CD1c-positive myeloid dendritic cell (primary cell): ENCODE data around the gene RABGAP1.

Experiments used
- DNase-seq: peaks from one replicate; pipeline ENCODE4 v3.0.0-alpha.2; 2016; ENCODE audit errors: extremely low spot score

Gene RABGAP1

DNA sequence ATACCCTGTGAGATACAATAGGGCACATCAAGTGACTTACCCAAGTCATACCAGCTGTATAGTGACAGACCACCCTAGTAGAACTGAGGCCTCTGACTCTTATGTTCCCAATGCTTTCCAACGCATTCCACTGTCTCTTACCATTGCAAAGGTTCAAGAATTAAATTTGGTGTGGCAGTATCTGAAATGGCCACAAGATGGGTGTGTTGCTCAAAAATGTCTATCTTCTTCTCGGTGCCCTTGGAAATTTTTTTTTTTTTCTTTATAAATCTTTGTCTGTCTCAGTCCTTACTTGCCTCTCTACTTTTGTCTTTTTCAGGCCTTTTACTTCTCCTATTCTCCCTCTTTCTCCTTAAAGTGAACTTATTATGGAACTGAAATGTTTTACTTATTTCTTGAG is 141.0 kb downstream of the RABGAP1 start:
- DNase-seq = peak; percentile 28

DNA sequence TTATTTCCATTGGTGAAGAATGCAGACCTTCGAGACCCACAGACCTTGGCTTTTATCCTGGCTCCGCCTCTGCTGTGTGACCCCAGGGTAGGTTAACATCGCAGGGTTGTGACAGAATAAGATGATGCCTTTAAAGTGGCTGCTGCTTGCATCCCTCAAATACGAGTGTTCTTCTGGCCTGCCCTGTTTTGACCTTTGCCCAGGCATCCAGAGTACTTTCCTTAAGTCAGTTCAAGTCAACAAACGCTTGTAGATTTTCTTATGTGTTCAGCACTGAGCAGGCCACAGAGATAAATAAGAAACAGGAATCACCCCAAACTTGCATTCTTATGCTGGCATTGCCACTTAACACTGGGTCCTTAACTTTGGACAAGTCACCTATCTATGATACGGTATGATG is 142.9 kb downstream of the RABGAP1 start:
- no peak for DNase-seq

GRCh38 chr9:123084256-123084655 is 143.4 kb downstream of the RABGAP1 start:
- DNase-seq = no peak

DNA sequence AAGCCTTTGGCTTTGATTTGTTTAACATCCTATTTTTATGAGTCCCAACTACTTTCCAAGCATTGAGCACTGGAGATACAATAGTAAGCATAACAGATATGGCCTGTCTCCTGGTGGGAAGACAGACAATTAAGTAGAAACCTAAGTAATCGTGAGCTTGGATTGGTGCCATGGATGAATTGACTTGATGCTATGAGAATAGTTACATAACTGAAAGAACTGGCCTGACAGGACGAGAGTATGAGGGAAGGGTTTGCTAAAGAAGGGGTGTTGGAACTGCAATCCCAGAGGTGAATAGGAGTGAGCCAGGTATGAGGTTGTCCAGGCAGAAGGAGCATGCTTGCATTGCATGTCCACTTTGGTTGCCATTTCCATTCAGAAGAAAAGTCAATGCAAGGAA is 145.1 kb downstream of the RABGAP1 start:
- no peak for DNase-seq

GRCh38 chr9:123087359-123087888 is 146.6 kb downstream of the RABGAP1 start:
- no peak for DNase-seq

DNA sequence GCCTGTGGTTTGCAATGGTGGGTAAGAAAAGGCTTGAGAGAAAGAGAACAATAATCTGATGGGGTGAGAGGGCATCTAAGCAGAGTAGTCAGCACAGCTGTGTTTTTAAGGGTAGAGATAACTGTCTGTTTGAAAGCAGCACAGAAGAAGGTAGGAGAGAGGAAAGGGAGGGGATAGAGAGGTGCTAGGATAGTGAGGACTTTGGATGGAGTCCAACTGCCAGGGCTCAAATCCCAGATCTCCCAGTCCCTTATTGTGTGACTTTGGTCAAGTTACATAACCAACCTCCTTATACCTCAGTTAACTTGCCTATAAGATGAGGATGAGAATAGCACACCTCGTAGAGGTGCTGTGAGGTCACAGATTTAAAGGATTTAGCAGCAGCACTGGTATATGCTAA is 148.2 kb downstream of the RABGAP1 start:
- DNase-seq = no peak

- DNase-seq = no peak
Observed at GRCh38 chr9:123089790-123090189, 149.0 kb downstream of the RABGAP1 start.

DNA sequence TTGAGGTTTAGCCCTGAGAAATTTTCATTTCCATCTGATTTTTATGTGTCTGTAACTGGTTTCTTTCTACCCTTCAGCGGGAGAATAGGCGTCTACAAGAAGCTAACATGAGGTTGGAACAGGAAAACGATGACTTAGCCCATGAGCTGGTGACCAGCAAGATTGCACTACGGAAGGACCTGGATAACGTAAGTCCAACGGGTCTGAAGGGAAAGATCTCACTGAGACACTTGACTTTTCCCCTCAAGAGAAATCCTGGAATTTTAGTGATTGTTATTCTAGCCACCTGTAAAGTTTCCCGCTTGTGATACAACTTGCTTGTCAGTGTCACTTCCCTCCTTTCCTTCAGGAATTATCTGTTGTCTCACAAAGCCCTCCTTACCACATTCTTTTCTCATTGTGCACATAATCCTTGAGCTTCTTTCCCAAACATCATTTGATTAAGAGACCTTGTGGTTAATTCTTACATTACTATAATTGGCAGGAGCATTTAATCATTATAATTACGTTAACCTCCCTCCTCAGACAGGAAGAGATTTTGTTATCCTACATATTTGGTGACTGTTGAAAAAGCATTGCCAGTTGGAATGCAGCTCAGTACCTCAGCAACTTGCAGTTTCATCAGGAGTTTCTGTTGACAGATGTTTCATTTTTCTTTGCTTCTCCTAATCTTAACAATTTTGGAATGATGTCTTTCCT is 149.5 kb downstream of the RABGAP1 start:
- no peak for DNase-seq

- DNase-seq = no peak
Observed at GRCh38 chr9:123090956-123091355, 150.1 kb downstream of the RABGAP1 start.

GRCh38 chr9:123091459-123091858 is 150.6 kb downstream of the RABGAP1 start:
- DNase-seq = no peak

GRCh38 chr9:123093141-123093540 is 152.3 kb downstream of the RABGAP1 start:
- no peak for DNase-seq

DNA sequence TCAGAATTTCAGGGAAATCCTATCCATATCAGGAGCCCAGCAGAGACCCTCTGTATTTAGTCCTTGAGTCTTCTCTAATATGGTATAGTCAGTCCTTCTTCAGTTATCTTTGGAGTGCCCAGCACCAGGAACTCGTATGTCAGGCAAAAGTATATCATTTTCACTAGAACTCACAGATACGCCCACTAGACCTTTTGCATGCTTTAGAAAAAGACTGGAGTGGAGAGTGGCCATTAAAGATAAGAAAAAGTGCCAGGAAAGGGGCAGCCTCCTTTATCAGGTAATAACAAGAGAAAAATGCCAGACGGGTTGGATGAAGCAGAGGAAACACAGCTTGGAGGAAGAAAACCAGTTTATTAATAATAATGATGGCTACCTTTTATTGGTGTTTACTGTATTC is 156.2 kb downstream of the RABGAP1 start:
- no peak for DNase-seq

GRCh38 chr9:123097430-123098095 is 156.7 kb downstream of the RABGAP1 start:
- DNase-seq = no peak

DNA sequence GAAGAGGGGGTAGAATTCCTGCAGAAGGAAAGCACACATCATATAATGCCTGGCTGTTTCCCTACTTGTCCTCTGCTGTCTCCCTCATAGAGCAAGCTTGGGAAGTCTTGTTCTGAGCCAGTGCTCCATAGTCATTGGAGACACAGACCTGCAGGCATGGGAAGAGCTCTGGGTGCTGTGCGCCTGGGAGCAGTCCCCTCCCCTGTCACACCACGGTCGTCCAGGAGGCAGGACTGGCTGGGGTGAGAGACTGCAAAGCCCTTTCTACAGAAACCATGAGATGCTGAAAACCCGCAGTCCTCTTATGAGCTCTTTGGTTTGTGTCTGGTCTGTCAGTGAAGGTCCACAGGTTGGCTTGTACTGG is 157.3 kb downstream of the RABGAP1 start:
- DNase-seq = no peak

DNA sequence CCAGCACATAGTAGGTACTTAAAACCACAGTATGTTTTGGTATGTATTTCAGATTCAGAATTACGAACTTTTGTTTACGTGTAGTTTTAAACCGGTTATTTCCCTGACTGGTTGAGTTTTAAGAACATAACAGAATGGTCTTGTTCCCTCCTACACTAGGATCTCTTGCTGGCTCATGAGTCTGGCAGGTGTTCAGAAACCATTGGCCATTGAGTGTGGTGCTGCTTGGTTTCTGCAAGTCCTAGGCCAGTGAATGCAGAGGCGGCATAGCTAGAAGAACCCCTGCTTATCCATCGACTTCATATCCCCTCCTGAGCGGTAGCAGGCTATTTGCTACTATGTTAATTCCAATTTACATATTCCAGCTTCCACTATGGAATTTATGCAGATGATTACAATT is 158.2 kb downstream of the RABGAP1 start:
- no peak for DNase-seq

DNA sequence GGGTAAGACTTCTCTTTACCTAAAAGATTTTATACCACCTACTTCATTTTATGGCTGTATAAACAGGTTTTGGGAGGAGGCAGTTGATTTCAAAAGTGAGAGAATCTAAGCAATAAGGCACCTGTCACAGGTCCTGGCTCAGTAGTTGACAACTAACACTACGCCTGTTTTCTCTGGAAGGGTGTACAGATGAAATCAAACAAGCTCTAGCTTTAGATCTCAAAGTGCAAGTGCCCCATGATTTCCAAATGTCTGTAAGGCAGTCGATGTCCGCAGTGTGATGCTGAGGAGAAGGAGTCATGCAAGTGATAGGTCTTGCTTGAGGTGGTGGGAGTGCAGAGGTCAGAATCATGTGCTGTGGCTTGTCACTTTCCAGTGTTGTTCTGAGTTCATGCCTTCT is 158.7 kb downstream of the RABGAP1 start:
- no peak for DNase-seq

GRCh38 chr9:123102375-123103113 is 161.7 kb downstream of the RABGAP1 start:
- DNase-seq = no peak

DNA sequence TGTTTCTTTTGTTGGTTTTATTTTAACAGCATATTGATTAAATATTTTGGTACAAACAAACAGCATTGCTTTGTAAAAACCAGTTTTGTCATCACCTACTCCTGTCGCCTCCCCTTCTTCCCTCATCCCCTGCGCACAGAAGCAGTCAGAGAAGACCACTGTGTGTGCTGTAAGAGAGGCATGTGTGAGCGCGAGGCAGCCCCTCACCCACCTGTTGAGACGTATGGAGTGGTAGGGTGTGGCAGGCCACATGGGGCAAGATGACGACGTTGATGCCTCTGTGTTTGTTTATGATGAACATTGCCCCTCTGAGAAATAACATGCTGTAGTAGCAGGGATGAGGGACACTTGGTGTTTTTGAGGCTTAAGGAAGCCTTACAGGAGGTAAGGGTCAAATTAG is 164.0 kb downstream of the RABGAP1 start:
- no peak for DNase-seq

DNA sequence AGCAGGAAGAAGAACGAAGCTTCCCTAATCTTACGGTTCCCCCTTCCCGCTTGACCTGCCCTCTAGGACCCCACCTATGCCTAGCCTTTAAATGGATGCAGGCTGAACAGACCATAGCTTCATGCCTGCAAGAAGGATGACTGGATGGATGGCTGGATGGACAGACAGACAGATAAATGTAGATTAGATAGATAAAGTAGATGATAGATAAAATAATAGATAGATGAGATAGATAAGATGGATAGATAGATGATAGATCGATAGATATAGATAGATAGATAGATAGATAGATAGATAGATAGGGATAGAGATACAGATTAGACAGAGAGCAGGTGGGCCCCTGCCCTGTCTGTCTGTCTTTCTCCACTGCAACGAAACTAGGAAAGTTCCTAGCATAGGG is 164.7 kb downstream of the RABGAP1 start:
- no peak for DNase-seq

DNA sequence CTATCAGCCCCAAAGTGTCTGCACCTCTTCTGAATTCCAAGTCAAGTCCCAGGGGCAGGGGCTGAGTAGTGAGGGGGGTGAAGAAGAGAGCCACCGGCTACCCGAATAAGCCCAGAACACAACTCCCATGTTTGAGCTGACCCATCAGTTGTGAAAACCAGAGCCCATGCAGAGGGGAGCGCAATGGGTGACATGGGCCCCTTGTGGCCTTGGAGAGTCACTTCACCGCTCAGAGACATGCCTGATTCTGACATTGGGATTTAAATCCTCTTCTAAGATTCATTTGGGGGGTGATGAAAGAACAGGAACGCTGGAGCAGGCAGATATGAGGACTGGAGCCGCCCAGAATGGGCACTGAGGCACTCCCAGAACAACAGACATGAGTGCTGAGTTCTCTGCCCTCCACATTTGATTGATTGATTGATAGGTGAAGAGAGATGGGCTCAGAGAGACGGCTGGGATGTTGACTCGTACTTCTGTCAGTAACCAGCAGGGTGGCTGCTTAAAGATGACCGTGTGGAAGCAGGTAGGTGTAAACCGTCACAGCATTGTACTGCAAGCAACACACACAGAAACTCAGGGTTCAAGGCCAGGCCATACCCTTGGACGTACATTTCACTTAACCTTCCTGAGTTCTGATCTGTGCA is 166.9 kb downstream of the RABGAP1 start:
- no peak for DNase-seq

DNA sequence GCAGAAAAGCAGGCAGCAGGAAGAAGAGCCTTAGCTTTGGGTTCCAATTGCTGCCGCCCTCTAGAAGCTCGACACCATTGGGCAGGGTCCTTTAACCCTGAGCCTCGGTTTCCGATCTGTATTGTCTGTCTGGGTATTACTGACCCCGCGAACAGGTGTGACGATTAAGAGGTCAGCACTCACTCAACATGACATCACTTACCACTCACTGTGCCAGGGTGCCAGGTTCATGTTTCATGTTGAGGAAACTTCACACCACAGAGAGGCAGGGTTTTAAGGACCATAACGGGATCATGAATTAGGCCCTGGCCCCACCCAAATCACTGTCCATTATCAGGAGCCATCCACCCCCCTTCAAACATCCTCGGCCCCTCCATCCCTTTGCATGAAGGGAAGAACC is 168.2 kb downstream of the RABGAP1 start:
- no peak for DNase-seq

DNA sequence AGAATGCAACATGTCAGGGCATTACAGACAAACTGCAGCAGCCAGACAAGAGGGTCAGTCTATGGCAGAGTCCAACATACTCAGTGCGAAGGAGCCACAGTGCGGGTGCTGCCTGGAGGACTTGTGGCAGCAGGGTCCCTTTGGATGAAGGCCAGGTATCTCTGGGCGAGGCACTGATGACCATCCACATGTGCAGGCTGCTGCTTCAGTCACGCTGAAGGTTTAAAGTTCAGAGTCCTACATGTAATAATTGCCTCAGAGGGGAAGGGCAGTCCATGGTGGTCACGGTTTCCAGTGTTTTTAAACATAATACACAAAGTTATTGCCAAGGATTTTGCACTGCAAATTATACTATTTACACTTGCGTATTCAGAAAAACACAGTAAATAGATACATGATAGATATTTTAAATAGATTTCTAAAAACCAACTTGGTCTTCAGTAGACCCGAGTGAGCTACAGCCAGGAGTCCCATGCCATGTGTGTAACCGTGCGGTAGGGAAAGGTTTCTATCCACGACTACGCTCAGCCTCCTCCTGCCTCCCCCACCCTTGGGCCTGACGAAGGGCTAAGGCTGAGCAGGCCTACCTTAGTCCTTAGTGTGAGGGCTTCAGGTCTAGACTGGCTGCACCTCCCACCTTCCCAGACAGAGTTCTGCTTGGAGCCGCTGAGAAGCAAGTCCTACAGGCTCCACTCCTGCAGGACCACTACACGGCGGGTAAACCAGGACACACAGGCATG is 168.9 kb downstream of the RABGAP1 start:
- DNase-seq = no peak
